A673 (cell line): ENCODE data around the gene H2AZ2.
"Not testable (repeated sequence)": the region's sequence is repeated elsewhere in the genome, so short reads cannot be mapped to it uniquely, and the experiment has no call there.

Experiments used
- CTCF ChIP-seq: fragments of 300-800, 200-600 bp; sonication (generic); conservative IDR thresholded peaks from 2 replicates; pipeline ENCODE4 v1.5.1; 2017; ENCODE audit warnings: low read depth, mild to moderate bottlenecking, antibody characterized with exemption, low read length, moderate library complexity, mixed read lengths
- EZH2 ChIP-seq: fragments of 200-600 bp; sonication (generic); IDR thresholded peaks from 2 replicates; pipeline ENCODE4 v1.6.1; 2017; ENCODE audit warnings: borderline replicate concordance, low read depth, mild to moderate bottlenecking, mixed read lengths, antibody characterized with exemption, low read length; ENCODE audit not compliant: poor library complexity, severe bottlenecking

- not testable (repeated sequence) for TF ChIP-seq CTCF, EZH2
These were observed 22.4 kb upstream of the H2AZ2 start for GRCh38 chr7:44870336-44870735.
